Nephron progenitor cell (in vitro differentiated cells): ENCODE measurements around the gene NPTX2.

Experiments
- DNase-seq: peaks from one replicate; pipeline ENCODE4 v3.0.0; 2021
- H3K27ac Mint-ChIP-seq: 2 replicates; pipeline ENCODE4 v1.8.0; 2021; ENCODE audit warnings: mild to moderate bottlenecking, moderate library complexity, mixed read lengths
- H3K27me3 Mint-ChIP-seq: 2 replicates; pipeline ENCODE4 v1.8.0; 2021; ENCODE audit warnings: mild to moderate bottlenecking, low read depth, mixed read lengths; ENCODE audit not compliant: poor library complexity
- H3K36me3 Mint-ChIP-seq: 2 replicates; pipeline ENCODE4 v1.8.0; 2021; ENCODE audit warnings: low read depth, mixed read lengths
- H3K4me1 Mint-ChIP-seq: 2 replicates; pipeline ENCODE4 v1.8.0; 2021; ENCODE audit warnings: mixed read lengths
- H3K4me3 Mint-ChIP-seq: 2 replicates; pipeline ENCODE4 v1.8.0; 2021; ENCODE audit warnings: mild to moderate bottlenecking, moderate library complexity, mixed read lengths
- H3K9me3 Mint-ChIP-seq: 2 replicates; pipeline ENCODE4 v1.8.0; 2021; ENCODE audit warnings: mild to moderate bottlenecking, moderate library complexity, mixed read lengths
- TF ChIP-seq, protein P1 (sequence below): fragments of 200-600 bp; sonication (generic); IDR thresholded peaks from 2 replicates; pipeline ENCODE4 v1.5.0; 2021; ENCODE audit warnings: antibody characterized with exemption

Gene NPTX2

DNA sequence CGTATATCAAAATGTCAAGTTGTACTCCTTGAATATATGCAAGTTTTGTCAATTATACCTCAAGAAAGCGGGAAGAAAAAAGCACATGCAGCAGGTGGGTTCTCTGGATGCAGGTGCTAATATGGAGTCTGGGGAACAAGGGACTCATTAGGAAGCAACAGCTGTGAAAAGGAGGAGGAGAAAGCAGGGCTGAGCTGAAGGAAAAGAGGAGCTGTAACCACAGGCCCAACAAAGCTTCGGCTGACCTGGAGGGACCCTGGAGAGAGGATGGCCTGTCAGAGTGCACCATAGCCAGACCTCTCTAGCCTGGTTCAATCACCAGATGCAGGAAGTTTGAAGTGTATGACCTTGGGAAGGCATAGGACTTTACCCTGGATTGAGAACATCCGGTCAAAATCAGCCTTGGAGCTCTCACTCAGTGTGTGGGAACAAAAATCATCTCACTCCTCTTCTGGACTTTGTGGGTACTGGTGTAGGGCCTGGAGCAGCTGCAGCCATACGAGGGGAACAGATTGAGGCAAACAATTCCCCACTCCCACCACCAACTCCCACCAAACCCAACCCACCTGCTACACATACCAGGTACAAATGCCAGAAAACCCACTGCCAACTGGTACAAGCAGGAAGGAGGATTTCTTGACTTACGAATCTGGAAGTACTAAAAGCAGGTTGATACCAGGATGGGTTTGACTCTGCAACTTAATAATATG lies 36.7 kb downstream of the NPTX2 start:
- H3K27me3 Mint-ChIP-seq = peaks cover 24% of the 10 kb centered on the region
- no peak overlapping the region for H3K4me3 Mint-ChIP-seq
- H3K27ac Mint-ChIP-seq = no peak overlapping the region
- no peaks in the 10 kb centered on the region for H3K4me1 Mint-ChIP-seq
- no peaks in the 10 kb centered on the region for H3K36me3 Mint-ChIP-seq
- TF ChIP-seq, protein P1, sequence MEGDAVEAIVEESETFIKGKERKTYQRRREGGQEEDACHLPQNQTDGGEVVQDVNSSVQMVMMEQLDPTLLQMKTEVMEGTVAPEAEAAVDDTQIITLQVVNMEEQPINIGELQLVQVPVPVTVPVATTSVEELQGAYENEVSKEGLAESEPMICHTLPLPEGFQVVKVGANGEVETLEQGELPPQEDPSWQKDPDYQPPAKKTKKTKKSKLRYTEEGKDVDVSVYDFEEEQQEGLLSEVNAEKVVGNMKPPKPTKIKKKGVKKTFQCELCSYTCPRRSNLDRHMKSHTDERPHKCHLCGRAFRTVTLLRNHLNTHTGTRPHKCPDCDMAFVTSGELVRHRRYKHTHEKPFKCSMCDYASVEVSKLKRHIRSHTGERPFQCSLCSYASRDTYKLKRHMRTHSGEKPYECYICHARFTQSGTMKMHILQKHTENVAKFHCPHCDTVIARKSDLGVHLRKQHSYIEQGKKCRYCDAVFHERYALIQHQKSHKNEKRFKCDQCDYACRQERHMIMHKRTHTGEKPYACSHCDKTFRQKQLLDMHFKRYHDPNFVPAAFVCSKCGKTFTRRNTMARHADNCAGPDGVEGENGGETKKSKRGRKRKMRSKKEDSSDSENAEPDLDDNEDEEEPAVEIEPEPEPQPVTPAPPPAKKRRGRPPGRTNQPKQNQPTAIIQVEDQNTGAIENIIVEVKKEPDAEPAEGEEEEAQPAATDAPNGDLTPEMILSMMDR = no peak
- no peaks in the 10 kb centered on the region for H3K9me3 Mint-ChIP-seq
- no peak for DNase-seq

DNA sequence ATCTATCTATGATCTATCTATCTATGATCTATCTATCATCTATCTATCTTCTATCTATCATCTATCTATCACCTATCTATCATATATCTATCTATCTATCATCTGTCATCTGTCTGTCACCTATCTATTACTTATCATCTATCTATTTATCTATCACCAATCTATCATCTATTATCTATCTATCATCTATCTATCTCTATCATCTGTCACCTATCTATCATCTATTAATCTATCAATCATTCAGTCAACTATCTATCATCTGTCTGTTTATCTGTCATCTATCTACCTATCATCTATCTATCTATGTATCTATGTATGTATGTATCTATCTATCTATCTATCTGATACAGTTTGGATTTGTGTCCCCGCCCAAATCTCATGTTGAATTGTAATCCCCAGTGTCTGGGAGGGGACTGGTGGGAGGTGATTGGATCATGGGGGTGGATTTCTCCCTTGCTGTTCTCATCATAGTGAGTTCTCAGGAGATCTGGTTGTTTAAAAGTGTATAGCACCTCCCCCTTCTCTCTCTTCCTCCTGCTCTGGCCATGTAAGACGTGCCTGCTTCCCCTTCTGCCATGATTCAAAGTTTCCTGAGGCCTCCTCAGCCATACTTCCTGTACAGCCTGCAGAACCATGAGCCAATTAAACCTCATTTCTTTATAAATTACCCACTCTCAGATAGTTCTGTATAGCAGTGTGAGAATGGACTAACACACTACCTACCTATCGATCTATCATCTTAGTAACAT lies 37.6 kb downstream of the NPTX2 start:
- Mint-ChIP-seq H3K36me3 (no peaks in the 10 kb centered on the region), H3K4me1 (no peaks in the 10 kb centered on the region)

DNA sequence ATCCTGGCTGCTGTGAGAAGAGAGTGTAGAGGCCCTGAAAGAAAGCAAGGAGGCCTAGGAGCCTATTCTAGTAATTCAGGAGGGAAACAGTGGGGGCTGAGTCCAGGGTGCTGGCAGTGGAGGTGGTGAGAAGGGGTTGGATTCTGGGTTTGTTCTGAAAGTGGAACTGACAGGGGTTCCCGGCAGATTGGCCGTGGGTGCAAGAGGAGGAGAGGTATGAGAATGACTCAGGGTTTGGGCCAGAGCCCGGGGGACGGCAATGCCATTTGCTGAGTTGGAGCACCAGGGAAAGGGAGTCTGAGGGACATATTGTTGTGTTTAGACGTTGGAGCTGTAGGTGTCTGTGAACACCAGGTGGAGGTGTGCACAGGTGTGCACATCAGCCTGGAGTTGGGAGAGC lies 38.5 kb downstream of the NPTX2 start:
- Mint-ChIP-seq H3K4me1 (peaks cover 2% of the 10 kb centered on the region), H3K36me3 (no peaks in the 10 kb centered on the region), H3K27me3 (peaks cover 10% of the 10 kb centered on the region), H3K9me3 (no peaks in the 10 kb centered on the region), H3K27ac (no peak overlapping the region), H3K4me3 (no peak overlapping the region)
- DNase-seq = no peak
- TF ChIP-seq, protein P1 = no peak

More for the DNA sequence above, 37.6 kb downstream of the NPTX2 start:
- Mint-ChIP-seq H3K9me3 (no peaks in the 10 kb centered on the region), H3K27me3 (peaks cover 17% of the 10 kb centered on the region), H3K4me3 (no peak overlapping the region), H3K27ac (no peak overlapping the region)
- TF ChIP-seq, protein P1 = no peak
- no peak for DNase-seq

DNA sequence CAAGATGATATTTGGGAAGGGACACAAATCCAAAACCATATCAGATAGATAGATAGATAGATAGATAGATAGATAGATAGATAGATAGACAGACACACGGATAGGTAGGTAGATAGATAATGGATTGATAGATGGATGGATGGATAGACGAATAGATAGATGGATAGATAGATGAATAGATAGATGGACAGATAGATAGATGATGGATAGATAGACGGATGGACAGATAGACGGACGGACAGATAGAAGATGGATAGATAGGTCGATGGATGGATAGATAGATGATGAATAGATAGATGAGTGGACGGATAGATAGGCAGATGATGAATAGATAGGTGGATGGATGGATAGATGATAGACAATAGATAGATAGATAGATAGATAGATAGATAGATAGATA lies 39.8 kb downstream of the NPTX2 start:
- H3K9me3 Mint-ChIP-seq = no peaks in the 10 kb centered on the region
- H3K27ac Mint-ChIP-seq = no peak overlapping the region
- H3K27me3 Mint-ChIP-seq = peaks cover 7% of the 10 kb centered on the region
- TF ChIP-seq, protein P1 = no peak
- H3K36me3 Mint-ChIP-seq = no peaks in the 10 kb centered on the region
- DNase-seq = no peak
- peaks cover 4% of the 10 kb centered on the region for H3K4me1 Mint-ChIP-seq
- no peak overlapping the region for H3K4me3 Mint-ChIP-seq

DNA sequence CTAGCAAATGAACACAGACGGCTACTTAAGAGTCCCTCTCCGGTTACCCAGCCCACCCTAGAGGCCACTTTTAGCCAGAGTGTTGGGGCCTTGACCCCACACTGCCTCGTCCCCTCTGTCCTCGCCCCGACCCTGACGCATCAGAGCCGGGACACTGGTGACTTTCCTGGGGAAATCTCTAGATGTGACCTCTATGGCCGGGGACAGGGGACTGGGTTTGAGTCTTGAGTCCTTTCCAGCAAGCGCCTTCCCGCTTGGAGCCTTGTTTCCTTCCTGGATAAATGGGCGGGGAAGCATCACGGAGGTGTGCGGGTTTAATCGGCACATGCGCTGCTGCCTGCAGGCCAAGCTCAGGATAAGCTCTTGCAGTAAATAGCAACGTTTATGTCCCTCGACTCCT lies 40.7 kb downstream of the NPTX2 start:
- peaks cover 7% of the 10 kb centered on the region for H3K27me3 Mint-ChIP-seq
- DNase-seq = no peak
- no peak overlapping the region for H3K27ac Mint-ChIP-seq
- H3K9me3 Mint-ChIP-seq = no peaks in the 10 kb centered on the region
- peaks cover 4% of the 10 kb centered on the region for H3K4me1 Mint-ChIP-seq
- TF ChIP-seq, protein P1 = no peak
- no peak overlapping the region for H3K4me3 Mint-ChIP-seq
- H3K36me3 Mint-ChIP-seq = no peaks in the 10 kb centered on the region

DNA sequence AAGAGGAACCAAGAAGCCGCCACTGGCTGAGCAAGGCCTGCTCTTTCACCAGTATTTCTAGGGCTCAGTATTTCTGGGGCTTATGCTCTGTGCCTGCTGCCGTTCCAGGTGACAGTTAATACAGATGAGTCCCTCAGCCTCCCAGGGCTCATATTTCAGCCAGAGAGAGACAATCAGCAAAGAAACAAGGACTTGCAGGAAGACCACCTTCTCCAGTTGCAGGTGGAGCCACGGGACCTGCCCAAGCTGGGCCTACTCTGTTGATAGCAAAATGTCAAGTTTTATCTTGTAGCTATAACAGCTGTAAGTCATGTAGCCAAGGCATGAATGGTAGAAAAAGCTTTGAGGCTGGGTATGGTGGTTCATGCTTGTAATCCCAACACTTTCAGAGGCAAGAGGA lies 42.7 kb downstream of the NPTX2 start:
- no peak for DNase-seq
- H3K4me1 Mint-ChIP-seq = peaks cover 4% of the 10 kb centered on the region
- peaks cover 8% of the 10 kb centered on the region for H3K9me3 Mint-ChIP-seq
- no peak overlapping the region for H3K27ac Mint-ChIP-seq
- TF ChIP-seq, protein P1 = no peak
- H3K36me3 Mint-ChIP-seq = no peaks in the 10 kb centered on the region
- peaks cover 11% of the 10 kb centered on the region for H3K27me3 Mint-ChIP-seq
- H3K4me3 Mint-ChIP-seq = no peak overlapping the region
